Gastroesophageal sphincter (tissue), 4 donors: ENCODE data around the gene TTC32. TPM values are rescaled to one million over a fixed set of nuclear protein-coding genes. Genes with fewer than 3 reads are reported as not detected.

Experiments used
- ATAC-seq: fragments of 150-250 bp; one replicate; pipeline ENCODE4 v1.9.1; 2016; ENCODE audit warnings: mild to moderate bottlenecking, moderate library complexity
- H3K27ac ChIP-seq, 4 donors: fragments of 200-600 bp; sonication (generic) in 3 of 4; 1 replicate in 3 of 4; 2 replicates in 1 of 4; pipeline ENCODE4 v1.5.1; 2016 to 2019
- H3K27me3 ChIP-seq: fragments of 200-600 bp; sonication (generic); one replicate; pipeline ENCODE4 v1.5.1; 2019
- H3K36me3 ChIP-seq, 2 donors: fragments of 200-600 bp; sonication (generic); one replicate each; pipeline ENCODE4 v1.5.1; 2019; ENCODE audit warnings: control low read depth in 1 of 2
- H3K4me1 ChIP-seq, 3 donors: fragments of 200-600 bp; sonication (generic); 1 replicate in 2 of 3; 2 replicates in 1 of 3; pipeline ENCODE4 v1.5.1; 2016 to 2019; ENCODE audit warnings: control low read depth in 2 of 3
- H3K4me3 ChIP-seq, 2 donors: fragments of 200-600 bp; sonication (generic); one replicate each; pipeline ENCODE4 v1.5.1; 2019; ENCODE audit warnings: mild to moderate bottlenecking in 1 of 2, moderate library complexity in 1 of 2
- H3K9me3 ChIP-seq, 3 donors: fragments of 200-600 bp; sonication (generic); one replicate each; pipeline ENCODE4 v1.5.1; 2017 to 2019; ENCODE audit warnings: control low read depth in 2 of 3
- CTCF ChIP-seq, 4 experiments: fragments of 200-600 bp in 2 of 4; fragments of 450-650 bp in 2 of 4; sonication (generic) in 1 of 4; IDR thresholded peaks; one replicate each; pipeline ENCODE4 v1.5.1; 2017 to 2019; ENCODE audit warnings: antibody characterized with exemption in 4 of 4, mild to moderate bottlenecking in 2 of 4, moderate library complexity in 2 of 4
- EP300 ChIP-seq: sonication (generic); formaldehyde crosslinking; IDR thresholded peaks from one replicate; pipeline ENCODE4 v1.6.1; 2017; ENCODE audit warnings: antibody characterized with exemption, mild to moderate bottlenecking
- POLR2A ChIP-seq, 2 donors: fragments of 450-650 bp; IDR thresholded peaks; one replicate each; pipeline ENCODE4 v1.6.1; 2017; ENCODE audit warnings: antibody characterized with exemption in 2 of 2, mild to moderate bottlenecking in 2 of 2, moderate library complexity in 1 of 2
- POLR2AphosphoS5 ChIP-seq: sonication (generic); formaldehyde crosslinking; IDR thresholded peaks from one replicate; pipeline ENCODE4 v1.6.1; 2017; ENCODE audit warnings: antibody characterized with exemption
- WGBS, 2 donors: methylation state at CpG; one replicate each; pipeline ENCODE4 v1.1.5; 2018; ENCODE audit warnings: low coverage in 1 of 2; 5-methylcytosine and 5-hydroxymethylcytosine counted together
- total RNA-seq, 4 donors: library from RNA; depleted of rRNA; stranded (reverse); fragments of >200 nt; gene quantifications; one replicate each; pipeline ENCODE4 v1.1.0, GENCODE V29; 2016

Gene TTC32
- total RNA-seq, 4 donors from 2014 or later: 17.1 to 37.5 (median 17.9) TPM

- TF ChIP-seq EP300 (no peak), POLR2A (IDR thresholded peaks at IDR 0.05) (no peak), CTCF (IDR thresholded peaks at IDR 0.05) (no peak), POLR2AphosphoS5 (no peak)
- WGBS, 2 donors: 86 to 88% methylated on average over 2 of the region's 7 CpGs
Measured at GRCh38 chr2:19887510-19887909, 14.3 kb downstream of the TTC32 start.

GRCh38 chr2:19886261-19886660, 15.5 kb downstream of the TTC32 start:
- TF ChIP-seq POLR2A (IDR thresholded peaks at IDR 0.05): no peak
- no peak for TF ChIP-seq POLR2AphosphoS5
- TF ChIP-seq CTCF (IDR thresholded peaks at IDR 0.05): no peak
- TF ChIP-seq EP300: no peak
- no peaks in the 10 kb centered on the region for H3K27me3 ChIP-seq
- ATAC-seq: no peak
- no peaks in the 10 kb centered on the region for H3K4me1 ChIP-seq
- 40 to 41% methylated on average over 1 to 5 of the region's 11 CpGs for WGBS, 2 donors
- H3K36me3 ChIP-seq: no peaks in the 10 kb centered on the region
- no peak overlapping the region for H3K27ac ChIP-seq
- no peak overlapping the region for H3K4me3 ChIP-seq
- no peaks in the 10 kb centered on the region for H3K9me3 ChIP-seq

More at GRCh38 chr2:19887510-19887909, 14.3 kb downstream of the TTC32 start:
- no peak for ATAC-seq
- H3K4me1 ChIP-seq: no peaks in the 10 kb centered on the region
- H3K36me3 ChIP-seq: no peaks in the 10 kb centered on the region
- H3K4me3 ChIP-seq: no peak overlapping the region
- no peaks in the 10 kb centered on the region for H3K9me3 ChIP-seq
- H3K27ac ChIP-seq: no peak overlapping the region
- no peaks in the 10 kb centered on the region for H3K27me3 ChIP-seq

GRCh38 chr2:19885791-19886190, 16.0 kb downstream of the TTC32 start:
- TF ChIP-seq EP300: no peak
- no peak for TF ChIP-seq CTCF (IDR thresholded peaks at IDR 0.05)
- TF ChIP-seq POLR2AphosphoS5: no peak
- no peak for TF ChIP-seq POLR2A (IDR thresholded peaks at IDR 0.05)
- Histone ChIP-seq H3K4me3 (no peak overlapping the region), H3K9me3 (no peaks in the 10 kb centered on the region), H3K27me3 (no peaks in the 10 kb centered on the region), H3K27ac (no peak overlapping the region), H3K36me3 (no peaks in the 10 kb centered on the region), H3K4me1 (no peaks in the 10 kb centered on the region)
- no peak for ATAC-seq
- WGBS, 2 donors: 54 to 80% methylated on average over 2 to 6 of the region's 7 CpGs

GRCh38 chr2:19883971-19884720, 17.6 kb downstream of the TTC32 start:
- TF ChIP-seq EP300 (no peak), CTCF (IDR thresholded peaks at IDR 0.05) (no peak), POLR2A (IDR thresholded peaks at IDR 0.05) (no peak), POLR2AphosphoS5 (no peak)
- Histone ChIP-seq H3K27me3 (no peaks in the 10 kb centered on the region), H3K36me3 (no peaks in the 10 kb centered on the region), H3K9me3 (no peaks in the 10 kb centered on the region), H3K27ac (no peak overlapping the region), H3K4me1 (no peaks in the 10 kb centered on the region), H3K4me3 (no peak overlapping the region)
- ATAC-seq: no peak
- 89 to 100% methylated on average over 1 to 6 of the region's 8 CpGs for WGBS, 2 donors

- H3K4me3 ChIP-seq: no peak overlapping the region
- no peak for ATAC-seq
- no peaks in the 10 kb centered on the region for H3K36me3 ChIP-seq
- H3K27me3 ChIP-seq: no peaks in the 10 kb centered on the region
- H3K27ac ChIP-seq: no peak overlapping the region
- 0% methylated on average over 1 of the region's 2 CpGs; no CpG with 5 or more reads in 1 of the 2 donors for WGBS, 2 donors
- H3K9me3 ChIP-seq: no peaks in the 10 kb centered on the region
- no peaks in the 10 kb centered on the region for H3K4me1 ChIP-seq
- no peak for TF ChIP-seq EP300
- TF ChIP-seq POLR2A (IDR thresholded peaks at IDR 0.05): no peak
- TF ChIP-seq POLR2AphosphoS5: no peak
- no peak for TF ChIP-seq CTCF (IDR thresholded peaks at IDR 0.05)
Measured at GRCh38 chr2:19883486-19883885, 18.3 kb downstream of the TTC32 start.
